Myocyte (in vitro differentiated cells): ENCODE measurements around the gene USP6. TPM values are rescaled to one million over a fixed set of nuclear protein-coding genes. Genes with fewer than 3 reads are reported as not detected.
"Not testable (repeated sequence)": the region's sequence is repeated elsewhere in the genome, so short reads cannot be mapped to it uniquely, and the experiment has no call there.

ENCODE experiments used
- DNase-seq: peaks from one replicate; pipeline ENCODE4 v3.0.0-alpha.2; 2012; ENCODE audit warnings: low read depth
- total RNA-seq: library from RNA; depleted of rRNA; stranded (reverse); fragments of >200 nt; gene quantifications from 2 replicates; pipeline ENCODE4 v1.2.3, GENCODE V29; 2014

Gene USP6
- total RNA-seq, 1 donor from 2014 or later = 0.11 TPM

- no peak for DNase-seq
Measured at GRCh38 chr17:5183410-5183793, 67.6 kb downstream of the USP6 start.

DNA sequence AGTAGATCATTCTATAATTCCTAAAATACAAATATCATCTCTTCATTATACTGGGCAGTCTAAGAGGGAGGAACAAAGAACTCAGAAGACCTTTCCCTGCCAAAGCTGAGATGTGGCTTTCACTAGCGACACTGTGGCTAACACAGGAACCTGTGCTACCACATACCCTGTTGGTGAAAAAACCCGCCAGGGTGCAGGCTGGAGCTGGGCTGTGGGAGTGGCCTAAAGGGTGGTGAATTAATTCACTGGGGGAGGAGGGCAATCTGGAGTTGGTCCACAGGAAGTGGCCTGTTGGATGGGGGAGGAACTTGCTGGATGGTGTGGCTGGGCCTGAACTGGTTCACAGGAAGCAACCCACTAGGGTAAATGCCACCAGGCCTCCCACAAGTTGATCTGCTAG lies 68.5 kb downstream of the USP6 start:
- DNase-seq = no peak

DNA sequence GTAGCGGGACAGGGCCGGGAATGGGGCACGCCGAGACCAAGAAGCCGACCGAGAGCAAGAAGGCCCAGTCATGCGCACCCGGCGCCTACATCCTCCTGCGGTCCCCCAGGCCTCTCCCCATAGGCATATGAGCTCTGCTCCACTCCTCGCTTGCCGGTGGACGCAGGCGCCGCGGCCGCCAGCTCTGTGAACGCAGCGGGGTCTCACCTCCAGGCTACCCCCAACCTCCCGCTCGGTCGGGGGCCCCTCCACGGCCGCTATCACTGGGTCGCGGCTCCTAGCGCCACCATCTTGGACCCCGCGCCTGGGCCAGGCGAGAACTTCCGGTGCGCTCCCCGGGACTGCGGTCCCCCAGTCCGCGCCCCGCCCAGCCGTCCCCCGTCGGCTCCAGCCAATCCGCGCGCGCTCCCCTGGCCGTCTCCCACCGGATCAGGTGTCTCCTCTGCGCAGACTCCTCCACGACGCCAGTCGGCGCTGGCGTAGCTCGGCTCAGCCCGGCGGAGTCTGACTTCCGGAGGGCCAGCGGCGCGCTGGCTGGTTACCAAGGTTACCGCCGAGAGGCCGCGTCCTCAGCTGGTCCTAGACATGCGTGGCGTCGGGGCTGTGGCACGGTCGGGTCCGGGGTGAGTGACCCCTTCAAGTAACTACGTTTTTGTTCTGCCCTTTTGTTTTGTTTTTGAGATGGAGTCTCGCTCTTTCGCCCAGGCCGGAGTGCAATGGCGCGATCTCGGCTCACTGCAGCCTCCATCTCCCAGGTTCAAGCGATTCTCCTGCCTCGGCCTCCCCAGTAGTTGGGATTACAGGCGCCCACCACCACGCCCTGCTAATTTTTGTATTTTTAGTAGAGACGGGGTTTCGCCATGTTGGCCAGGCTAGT lies 75.9 kb downstream of the USP6 start, which contains the start of gene ZNF594:
Gene ZNF594 (minus strand): TSS at position 328 of the 877 bp plus-strand sequence. CDS start 7,612 bp downstream, outside the sequence.
- DNase-seq = peak; percentile 92

- no peak for DNase-seq
Measured at GRCh38 chr17:5194346-5194745, 78.5 kb downstream of the USP6 start.

DNA sequence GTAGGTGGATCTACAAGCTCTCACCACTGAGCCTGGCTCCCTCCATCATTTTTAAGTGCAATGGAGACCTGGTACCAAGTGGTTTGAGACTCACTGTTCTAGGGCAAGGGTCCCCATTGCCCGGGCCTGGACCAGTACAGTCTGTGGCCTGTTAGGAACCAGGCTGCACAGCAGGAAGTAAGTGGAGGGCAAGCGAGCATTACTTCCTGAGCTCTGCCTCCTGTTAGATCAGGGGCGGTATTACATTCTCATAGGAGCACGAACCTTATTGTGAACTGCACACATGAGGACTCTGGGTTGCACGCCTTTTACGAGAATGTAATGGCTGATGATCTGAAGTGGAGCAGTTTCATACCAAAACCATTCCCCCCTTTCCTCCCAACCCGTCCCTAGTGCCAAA lies 82.6 kb downstream of the USP6 start:
- DNase-seq = no peak

GRCh38 chr17:5200360-5200759 lies 84.5 kb downstream of the USP6 start:
- no peak for DNase-seq

DNA sequence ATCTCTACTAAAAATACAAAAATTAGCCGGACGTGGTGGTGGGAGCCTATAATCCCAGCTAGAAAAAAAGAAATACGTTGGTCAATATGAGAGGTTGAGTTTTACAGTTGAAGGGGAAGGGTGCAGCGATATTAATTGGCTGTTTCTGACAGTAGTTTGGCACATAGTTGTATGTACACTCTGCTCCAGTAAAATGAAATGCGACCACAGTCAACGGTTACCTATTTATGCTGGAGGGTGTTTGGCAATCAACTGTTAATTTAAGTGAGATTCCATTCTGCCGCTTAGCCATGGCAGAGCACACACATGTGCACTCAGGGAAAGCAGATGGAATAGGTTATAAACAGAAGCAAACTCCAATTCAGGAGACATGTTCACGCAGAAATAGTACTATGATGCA lies 85.2 kb downstream of the USP6 start:
- no peak for DNase-seq

DNA sequence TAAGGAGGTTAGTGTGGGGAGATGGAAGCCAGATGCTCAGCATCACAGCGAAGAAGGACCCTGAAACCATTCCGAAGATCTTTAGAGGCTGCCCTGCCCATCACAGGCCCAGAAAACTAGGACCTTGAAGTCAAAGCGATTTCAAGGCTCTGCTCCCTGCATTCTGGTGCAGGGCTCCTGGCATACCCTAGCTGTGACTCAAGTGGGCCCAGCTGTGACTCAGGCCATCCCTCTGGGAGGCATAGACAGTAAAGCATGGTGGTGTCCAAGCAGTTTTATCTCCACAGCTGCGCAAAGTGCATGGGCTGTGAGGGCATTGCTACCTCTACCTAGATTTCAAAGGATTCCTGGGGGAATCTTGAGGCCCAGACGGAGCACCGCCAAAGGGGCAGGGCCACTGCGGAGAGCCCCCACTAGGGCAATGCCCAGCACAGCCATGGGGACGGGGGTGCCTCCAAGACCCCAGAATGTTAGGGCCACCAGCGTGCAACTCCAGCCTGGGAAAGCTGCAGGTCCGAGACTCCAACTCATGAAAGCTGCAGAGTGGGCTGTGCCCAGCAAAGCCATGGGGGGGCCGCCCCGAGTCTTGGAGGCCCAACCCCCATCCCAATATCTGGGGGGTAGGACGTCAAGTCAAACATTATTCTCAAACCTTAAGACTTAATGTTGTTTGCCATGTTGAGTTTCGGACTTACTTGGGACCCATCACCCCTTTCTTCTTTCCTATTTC lies 87.5 kb downstream of the USP6 start:
- DNase-seq = no peak

DNA sequence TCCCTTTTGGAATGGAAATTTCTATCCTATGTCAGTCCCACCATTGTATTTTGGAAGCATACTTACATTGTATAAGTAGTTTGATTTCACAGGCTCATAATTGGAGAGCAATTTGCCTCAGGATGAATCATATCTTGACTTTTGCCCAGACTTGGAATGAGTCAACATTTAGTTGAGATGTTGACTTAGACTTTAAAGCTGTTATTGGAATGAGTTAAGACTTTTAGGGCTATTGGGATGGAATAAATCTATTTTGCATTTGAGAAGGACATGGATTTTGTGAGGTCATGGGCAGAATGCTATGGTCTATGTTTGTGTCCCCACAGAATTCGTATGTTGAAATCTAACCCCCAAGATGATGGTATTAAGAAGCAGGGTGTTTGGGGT lies 88.1 kb downstream of the USP6 start:
- DNase-seq = no peak

GRCh38 chr17:5209396-5209795 lies 93.6 kb downstream of the USP6 start:
- no peak for DNase-seq

GRCh38 chr17:5210091-5210490 lies 94.3 kb downstream of the USP6 start:
- no peak for DNase-seq

DNA sequence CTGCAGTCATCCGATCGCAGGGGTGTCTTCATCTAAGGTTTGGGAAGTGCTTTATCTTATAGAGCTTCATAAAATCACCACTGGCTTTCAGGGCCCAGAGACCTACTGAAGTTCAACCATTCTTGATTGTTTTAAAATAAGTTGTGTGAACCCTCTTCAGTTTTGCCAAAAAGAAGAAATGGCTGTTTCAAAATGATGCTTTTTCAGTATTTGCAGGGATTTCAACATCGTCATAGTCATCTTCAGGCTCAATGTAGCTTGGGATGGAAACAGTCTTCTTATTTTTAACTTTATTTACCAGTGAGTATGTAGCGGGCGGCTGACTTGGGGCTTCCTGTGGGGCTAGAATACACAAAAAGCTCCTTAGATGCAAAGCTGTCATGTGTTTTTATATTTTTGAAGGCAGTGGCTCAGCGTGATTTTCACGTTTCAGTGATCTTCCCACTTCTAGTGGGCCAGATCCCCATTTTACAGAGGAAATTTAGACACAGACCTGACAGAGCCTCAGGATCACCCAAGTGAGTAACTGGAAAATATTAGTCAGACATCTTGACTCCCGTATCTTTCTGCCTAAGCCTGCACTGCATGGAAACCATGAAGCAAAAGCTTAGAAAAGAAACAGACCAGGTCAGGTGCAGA lies 94.9 kb downstream of the USP6 start:
- no peak for DNase-seq

GRCh38 chr17:5211458-5211857 lies 95.6 kb downstream of the USP6 start:
- no peak for DNase-seq

DNA sequence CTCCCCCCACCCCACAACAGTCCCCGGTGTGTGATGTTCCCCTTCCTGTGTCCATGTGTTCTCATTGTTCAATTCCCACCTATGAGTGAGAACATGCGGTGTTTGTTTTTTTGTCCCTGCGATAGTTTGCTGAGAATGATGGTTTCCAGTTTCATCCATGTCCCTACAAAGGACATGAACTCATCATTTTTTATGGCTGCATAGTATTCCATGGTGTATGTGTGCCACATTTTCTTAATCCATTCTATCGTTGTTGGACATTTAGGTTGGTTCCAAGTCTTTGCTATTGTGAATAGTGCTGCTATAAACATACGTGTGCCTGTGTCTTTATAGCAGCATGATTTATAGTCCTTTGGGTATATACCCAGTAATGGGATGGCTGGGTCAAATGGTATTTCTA lies 101.7 kb downstream of the USP6 start:
- not testable (repeated sequence) for DNase-seq

DNA sequence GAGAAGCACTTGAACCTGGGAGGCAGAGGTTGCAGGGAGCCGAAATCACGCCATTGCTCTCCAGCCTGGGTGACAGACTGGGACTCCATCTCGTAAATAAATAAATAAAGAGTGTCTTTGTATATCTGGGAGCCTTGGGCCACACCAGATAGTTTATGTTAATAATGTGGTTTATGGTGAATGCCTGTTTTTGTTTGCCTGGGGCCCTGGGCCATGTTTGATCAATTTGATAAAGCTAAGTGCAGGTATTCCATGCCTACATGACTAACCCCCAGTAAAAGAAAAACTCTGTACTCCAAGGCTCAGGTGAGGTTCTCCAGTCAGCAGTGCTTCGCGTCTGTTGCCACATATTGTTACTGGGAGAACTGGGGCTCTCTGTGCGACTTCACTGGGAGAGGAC lies 103.7 kb downstream of the USP6 start:
- DNase-seq = no peak

- DNase-seq = no peak
Measured at GRCh38 chr17:5220074-5220473, 104.2 kb downstream of the USP6 start.

- DNase-seq = not testable (repeated sequence)
Measured at GRCh38 chr17:5221912-5222311, 106.1 kb downstream of the USP6 start.

Other genes with a start within 250 kb of the USP6 start
- gene C17orf107, start 216.5 kb upstream of the USP6 start, total RNA-seq = 0.42 and 0.94 TPM in 2 replicates
- gene CHRNE, start 212.9 kb upstream of the USP6 start, total RNA-seq = not detected in 2 replicates
- not detected in 2 replicates for gene GP1BA, start 183.8 kb upstream of the USP6 start, total RNA-seq
- gene SLC25A11, start 176.0 kb upstream of the USP6 start, total RNA-seq = 87.4 and 100 TPM in 2 replicates
- 40.1 and 53.3 TPM in 2 replicates for gene RNF167, start 175.8 kb upstream of the USP6 start, total RNA-seq
- 1,067 and 1,213 TPM in 2 replicates for gene PFN1, start 167.5 kb upstream of the USP6 start, total RNA-seq
- gene ENO3, start 164.9 kb upstream of the USP6 start, total RNA-seq = 833 and 1,073 TPM in 2 replicates
- gene SPAG7, start 148.2 kb upstream of the USP6 start, total RNA-seq = 114 and 133 TPM in 2 replicates
- gene CAMTA2, start 128.4 kb upstream of the USP6 start, total RNA-seq = 13.7 and 23.8 TPM in 2 replicates
- gene INCA1, start 118.5 kb upstream of the USP6 start, total RNA-seq = 0.62 TPM in 1 of 2 replicates, not detected in the other
- 146 and 162 TPM in 2 replicates for gene KIF1C, start 118.1 kb upstream of the USP6 start, total RNA-seq
- not detected in 2 replicates for gene SLC52A1, start 80.6 kb upstream of the USP6 start, total RNA-seq
- 0.16 and 0.32 TPM in 2 replicates for gene ZFP3, start 37.6 kb upstream of the USP6 start, total RNA-seq
- 6.3 and 6.5 TPM in 2 replicates for gene ZNF232, start 4.2 kb upstream of the USP6 start, total RNA-seq
- 4.9 and 5.9 TPM in 2 replicates for gene ZNF594, start 75.8 kb downstream of the USP6 start, total RNA-seq
- not detected in 2 replicates for gene SCIMP, start 118.8 kb downstream of the USP6 start, total RNA-seq
- gene RABEP1, start 166.3 kb downstream of the USP6 start, total RNA-seq = 57.8 and 58.1 TPM in 2 replicates